Measurements from ENCODE around the gene HAPLN1. TPM values are rescaled to one million over a fixed set of nuclear protein-coding genes. Genes with fewer than 3 reads are reported as not detected.

The HAPLN1 gene
- total and polyA plus RNA-seq, 7 donors: not detected

DNA sequence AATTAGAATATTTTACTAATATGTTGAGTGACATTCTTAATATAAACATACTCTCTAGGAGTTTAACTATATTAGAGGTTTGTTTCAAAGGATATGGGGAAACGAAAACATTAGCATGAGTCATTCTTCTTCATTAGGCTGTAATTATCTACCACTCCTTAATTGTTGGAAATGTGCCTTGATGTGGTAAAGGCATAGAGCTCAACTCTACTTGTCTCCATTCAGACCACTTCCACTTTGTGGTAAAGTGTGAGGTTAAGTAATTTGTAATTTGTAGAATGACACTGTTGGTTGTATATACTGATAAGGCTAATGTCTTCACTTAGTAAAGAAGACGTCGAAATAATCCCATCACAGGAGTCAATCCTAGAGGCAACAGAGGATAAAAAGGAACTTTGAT, 58.1 kb downstream of the HAPLN1 start:
- TF ChIP-seq, protein P1, sequence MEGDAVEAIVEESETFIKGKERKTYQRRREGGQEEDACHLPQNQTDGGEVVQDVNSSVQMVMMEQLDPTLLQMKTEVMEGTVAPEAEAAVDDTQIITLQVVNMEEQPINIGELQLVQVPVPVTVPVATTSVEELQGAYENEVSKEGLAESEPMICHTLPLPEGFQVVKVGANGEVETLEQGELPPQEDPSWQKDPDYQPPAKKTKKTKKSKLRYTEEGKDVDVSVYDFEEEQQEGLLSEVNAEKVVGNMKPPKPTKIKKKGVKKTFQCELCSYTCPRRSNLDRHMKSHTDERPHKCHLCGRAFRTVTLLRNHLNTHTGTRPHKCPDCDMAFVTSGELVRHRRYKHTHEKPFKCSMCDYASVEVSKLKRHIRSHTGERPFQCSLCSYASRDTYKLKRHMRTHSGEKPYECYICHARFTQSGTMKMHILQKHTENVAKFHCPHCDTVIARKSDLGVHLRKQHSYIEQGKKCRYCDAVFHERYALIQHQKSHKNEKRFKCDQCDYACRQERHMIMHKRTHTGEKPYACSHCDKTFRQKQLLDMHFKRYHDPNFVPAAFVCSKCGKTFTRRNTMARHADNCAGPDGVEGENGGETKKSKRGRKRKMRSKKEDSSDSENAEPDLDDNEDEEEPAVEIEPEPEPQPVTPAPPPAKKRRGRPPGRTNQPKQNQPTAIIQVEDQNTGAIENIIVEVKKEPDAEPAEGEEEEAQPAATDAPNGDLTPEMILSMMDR (IDR thresholded peaks at IDR 0.05): no peak
- Histone ChIP-seq H3K9me3 (no peaks in the 10 kb centered on the region), H3K4me1 (no peaks in the 10 kb centered on the region), H3K27me3 (ENCODE audit: insufficient read depth in 3 of 3, low read length in 2 of 3) (no peaks in the 10 kb centered on the region), H3K36me3 (ENCODE audit: insufficient read depth in 1 of 2, low read depth in 1 of 2) (no peaks in the 10 kb centered on the region), H3K4me3 (no peak overlapping the region), H3K27ac (no peak overlapping the region)
- intact Hi-C loops (cut with DNase I): no loop called here
- WGBS, 3 donors: 77 to 83% (median 81%) methylated on average over 3 of the region's 3 CpGs
- DNase-seq (no peak), ATAC-seq (no peak)

DNA sequence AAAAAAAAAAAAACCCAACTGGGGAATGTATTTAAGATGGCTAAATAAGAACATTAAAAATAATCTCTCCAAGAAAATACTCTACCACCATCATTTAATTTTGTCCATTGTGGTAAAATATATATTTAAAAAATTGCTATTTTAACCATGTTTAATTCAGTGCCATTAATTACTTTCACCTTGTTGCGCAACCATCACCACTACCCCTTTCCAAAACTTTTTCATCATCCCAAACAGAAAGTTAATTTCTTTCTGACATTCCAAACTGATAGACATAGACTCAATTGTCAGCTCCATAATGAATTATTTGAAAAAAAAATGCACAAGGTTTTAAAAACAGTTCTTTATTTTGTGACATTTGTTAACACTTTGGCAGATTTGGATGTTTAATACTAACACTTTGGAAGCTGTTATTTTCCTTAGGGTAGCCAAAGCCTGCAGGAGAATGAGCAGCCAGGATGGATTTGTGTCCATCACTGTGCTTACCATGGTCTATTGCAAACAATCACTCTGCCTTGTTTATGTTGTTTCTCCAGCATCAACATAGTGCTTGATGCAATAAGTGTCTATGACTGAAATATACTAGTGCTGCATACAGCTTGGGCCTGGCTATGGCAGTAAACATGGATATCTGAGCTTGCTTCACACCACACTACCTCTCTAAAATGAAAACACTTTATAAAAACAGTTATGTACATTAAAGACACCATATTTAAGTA, 62.7 kb downstream of the HAPLN1 start:
- Histone ChIP-seq H3K4me3 (no peak overlapping the region), H3K27me3 (ENCODE audit: insufficient read depth in 3 of 3, low read length in 2 of 3) (no peaks in the 10 kb centered on the region), H3K9me3 (no peaks in the 10 kb centered on the region), H3K36me3 (ENCODE audit: insufficient read depth in 1 of 2, low read depth in 1 of 2) (no peaks in the 10 kb centered on the region), H3K4me1 (no peaks in the 10 kb centered on the region), H3K27ac (no peak overlapping the region)
- intact Hi-C loops (cut with DNase I): no loop called here
- DNase-seq (no peak), ATAC-seq (no peak)
- 95 to 100% (median 99%) methylated on average over 1 of the region's 1 CpG for WGBS, 3 donors
- TF ChIP-seq, protein P1 (IDR thresholded peaks at IDR 0.05): no peak

DNA sequence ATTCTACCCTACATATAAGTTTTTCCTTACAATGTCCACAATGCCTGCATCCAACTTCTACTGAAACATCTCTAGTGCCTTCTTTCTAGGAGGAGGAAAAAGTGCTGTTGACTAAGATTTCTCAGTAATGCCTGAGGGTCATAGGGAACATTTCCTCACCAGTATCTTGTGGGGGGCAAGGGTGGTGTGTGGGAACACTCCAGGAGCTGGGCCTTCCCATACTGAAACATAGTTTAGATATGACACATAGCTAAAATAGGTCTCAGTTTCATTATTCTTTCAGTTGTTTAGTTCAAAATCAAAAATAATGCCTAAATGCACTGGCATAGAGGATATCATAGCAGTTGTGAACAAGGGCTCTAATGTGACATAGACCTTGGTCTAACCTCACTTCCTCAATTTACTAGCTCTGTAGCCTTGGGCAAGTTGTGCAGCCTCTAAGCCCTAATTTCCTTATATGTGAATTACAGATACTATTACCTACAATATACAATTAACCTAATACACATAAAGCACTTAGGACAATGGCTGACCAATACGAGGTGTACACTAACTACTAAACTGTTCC, 66.1 kb downstream of the HAPLN1 start:
- intact Hi-C loops (cut with DNase I): no loop called here
- Histone ChIP-seq H3K27ac (no peak overlapping the region), H3K36me3 (ENCODE audit: insufficient read depth in 1 of 2, low read depth in 1 of 2) (no peaks in the 10 kb centered on the region), H3K9me3 (no peaks in the 10 kb centered on the region), H3K4me3 (no peak overlapping the region), H3K4me1 (no peaks in the 10 kb centered on the region), H3K27me3 (ENCODE audit: insufficient read depth in 3 of 3, low read length in 2 of 3) (peaks cover 0 to 2% (median 0%) of the 10 kb centered on the region in 3 donors)
- DNase-seq (no peak), ATAC-seq (no peak)
- 80 to 82% (median 80%) methylated on average over 1 of the region's 1 CpG for WGBS, 3 donors
- TF ChIP-seq, protein P1 (IDR thresholded peaks at IDR 0.05): no peak

DNA sequence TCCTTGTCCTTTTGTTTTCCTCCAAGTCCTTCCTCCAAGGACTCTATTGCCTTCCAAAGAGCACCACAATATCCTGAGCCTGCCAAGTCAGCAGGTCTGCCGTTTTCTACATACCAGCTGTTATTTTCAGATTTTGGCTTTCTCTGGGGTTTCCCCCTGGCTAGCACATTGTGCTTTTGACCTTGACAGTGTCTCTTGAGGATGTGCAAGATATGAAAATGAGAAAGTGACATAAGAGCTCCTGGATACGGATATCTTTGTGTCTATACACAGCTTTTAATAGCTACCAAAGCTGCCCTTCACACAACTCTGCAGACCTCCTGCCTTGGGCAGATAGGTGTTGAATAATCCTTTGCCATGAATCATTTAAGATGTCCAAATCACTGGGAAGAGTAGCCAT, 67.0 kb downstream of the HAPLN1 start:
- no peak overlapping the region for H3K27ac ChIP-seq
- ATAC-seq: no peak
- intact Hi-C loops (cut with DNase I): no loop called here
- DNase-seq: no peak
- H3K4me3 ChIP-seq: no peak overlapping the region
- H3K36me3 ChIP-seq (ENCODE audit: insufficient read depth in 1 of 2, low read depth in 1 of 2): no peaks in the 10 kb centered on the region
- no peaks in the 10 kb centered on the region for H3K4me1 ChIP-seq
- H3K27me3 ChIP-seq (ENCODE audit: insufficient read depth in 3 of 3, low read length in 2 of 3): peaks cover 0 to 2% (median 0%) of the 10 kb centered on the region in 3 donors
- H3K9me3 ChIP-seq: no peaks in the 10 kb centered on the region
- TF ChIP-seq, protein P1 (IDR thresholded peaks at IDR 0.05): no peak
- WGBS, 3 donors: 7 to 21% (median 15%) methylated on average over 2 of the region's 2 CpGs
